ENCODE measurements around the gene IL1RAPL1. TPM values are rescaled to one million over a fixed set of nuclear protein-coding genes. Genes with fewer than 3 reads are reported as not detected.

Gene IL1RAPL1
- polyA plus RNA-seq, 1 of the 3 experiments (the other 2 are of a cell fraction), result 2.8 TPM

DNA sequence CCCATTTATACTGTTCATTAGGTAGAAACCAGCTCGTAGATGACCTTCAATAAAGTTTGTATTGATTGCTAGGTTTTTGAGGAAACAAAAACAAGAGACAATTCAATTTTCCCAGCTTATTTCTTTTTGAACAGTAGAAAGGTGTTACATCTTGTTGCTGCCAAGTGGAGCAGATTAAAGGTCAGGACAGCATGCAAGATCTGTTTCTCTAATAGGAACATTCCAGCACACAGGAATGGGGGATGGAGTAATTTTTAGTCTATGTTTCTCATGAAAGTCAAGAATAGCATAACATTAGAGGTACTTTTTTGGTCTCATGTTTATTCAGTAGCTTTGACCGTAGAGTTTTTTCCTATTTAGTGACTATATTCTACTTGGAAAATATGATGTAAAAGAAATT is 132.4 kb downstream of the IL1RAPL1 start (continued):
- TF ChIP-seq, protein P1, sequence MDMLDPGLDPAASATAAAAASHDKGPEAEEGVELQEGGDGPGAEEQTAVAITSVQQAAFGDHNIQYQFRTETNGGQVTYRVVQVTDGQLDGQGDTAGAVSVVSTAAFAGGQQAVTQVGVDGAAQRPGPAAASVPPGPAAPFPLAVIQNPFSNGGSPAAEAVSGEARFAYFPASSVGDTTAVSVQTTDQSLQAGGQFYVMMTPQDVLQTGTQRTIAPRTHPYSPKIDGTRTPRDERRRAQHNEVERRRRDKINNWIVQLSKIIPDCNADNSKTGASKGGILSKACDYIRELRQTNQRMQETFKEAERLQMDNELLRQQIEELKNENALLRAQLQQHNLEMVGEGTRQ (IDR thresholded peaks at IDR 0.05; ENCODE audit: borderline replicate concordance, low read depth, low read length), result no peak
- no peak for TF ChIP-seq YY1 (IDR thresholded peaks at IDR 0.05; ENCODE audit: low read depth)
- no peak for TF ChIP-seq NRF1 (IDR thresholded peaks at IDR 0.05; ENCODE audit: low read depth, low read length)
- TF ChIP-seq, protein P2, sequence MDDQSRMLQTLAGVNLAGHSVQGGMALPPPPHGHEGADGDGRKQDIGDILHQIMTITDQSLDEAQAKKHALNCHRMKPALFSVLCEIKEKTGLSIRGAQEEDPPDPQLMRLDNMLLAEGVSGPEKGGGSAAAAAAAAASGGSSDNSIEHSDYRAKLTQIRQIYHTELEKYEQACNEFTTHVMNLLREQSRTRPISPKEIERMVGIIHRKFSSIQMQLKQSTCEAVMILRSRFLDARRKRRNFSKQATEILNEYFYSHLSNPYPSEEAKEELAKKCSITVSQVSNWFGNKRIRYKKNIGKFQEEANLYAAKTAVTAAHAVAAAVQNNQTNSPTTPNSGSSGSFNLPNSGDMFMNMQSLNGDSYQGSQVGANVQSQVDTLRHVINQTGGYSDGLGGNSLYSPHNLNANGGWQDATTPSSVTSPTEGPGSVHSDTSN (IDR thresholded peaks at IDR 0.05), result no peak

DNA sequence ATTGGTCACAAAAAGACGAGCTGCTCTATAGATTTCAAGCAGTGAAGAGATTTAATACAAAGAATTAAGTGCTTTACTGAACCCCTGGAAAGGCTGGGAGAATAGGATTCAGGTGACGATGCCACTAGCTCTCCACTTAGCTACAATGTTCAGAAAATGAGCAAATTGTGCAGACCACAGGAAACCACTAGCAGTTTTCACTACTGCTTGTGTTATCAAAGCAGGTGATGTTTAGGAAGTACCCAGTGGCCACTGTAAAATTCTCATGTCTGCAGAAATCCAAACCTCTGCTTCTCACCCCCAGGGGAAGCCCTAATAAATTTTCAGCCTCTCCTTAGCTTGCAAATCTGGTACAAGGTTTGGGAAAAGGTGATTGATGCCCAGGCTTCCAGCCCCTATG is 165.1 kb downstream of the IL1RAPL1 start:
- H3K4me1 ChIP-seq (ENCODE audit: control insufficient read depth in 1 of 2, insufficient read depth in 2 of 2, low read depth in 1 of 2, low read length in 1 of 2), result no peaks in the 10 kb centered on the region
- no peaks in the 10 kb centered on the region for H3K79me2 ChIP-seq (ENCODE audit: insufficient read depth)
- no peaks in the 10 kb centered on the region for H3F3A ChIP-seq (replicated peaks; ENCODE audit: insufficient read depth)
- WGBS (ENCODE audit: low lambda C conversion rate), result 3% methylated on average over 2 of the region's 2 CpGs
- no peaks in the 10 kb centered on the region for H4K20me1 ChIP-seq (ENCODE audit: insufficient read depth)
- POLR2A ChIA-PET, result no interaction called here
- H3K9ac ChIP-seq, result no peak overlapping the region
- H3K4me2 ChIP-seq, result no peak overlapping the region
- H3K36me3 ChIP-seq (replicated peaks in 1 of 2; ENCODE audit: control insufficient read depth in 1 of 2, insufficient read depth in 2 of 2, low read length in 1 of 2), result no peaks in the 10 kb centered on the region
- CTCF ChIA-PET, result no interaction called here
- no peak overlapping the region for H3K4me3 ChIP-seq (ENCODE audit: low read depth in 2 of 2, low read length in 1 of 2)
- no peaks in the 10 kb centered on the region for H3K9me2 ChIP-seq
- no peak overlapping the region for H3K27ac ChIP-seq (ENCODE audit: low read depth in 2 of 2, low read length in 1 of 2)
- H3K9me3 ChIP-seq, result no peaks in the 10 kb centered on the region
- TF ChIP-seq, protein P3, sequence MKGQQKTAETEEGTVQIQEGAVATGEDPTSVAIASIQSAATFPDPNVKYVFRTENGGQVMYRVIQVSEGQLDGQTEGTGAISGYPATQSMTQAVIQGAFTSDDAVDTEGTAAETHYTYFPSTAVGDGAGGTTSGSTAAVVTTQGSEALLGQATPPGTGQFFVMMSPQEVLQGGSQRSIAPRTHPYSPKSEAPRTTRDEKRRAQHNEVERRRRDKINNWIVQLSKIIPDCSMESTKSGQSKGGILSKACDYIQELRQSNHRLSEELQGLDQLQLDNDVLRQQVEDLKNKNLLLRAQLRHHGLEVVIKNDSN (IDR thresholded peaks at IDR 0.05; ENCODE audit: borderline replicate concordance, low read depth), result no peak
- no peak for TF ChIP-seq EZH2phosphoT487 (IDR thresholded peaks at IDR 0.05; ENCODE audit: borderline replicate concordance, low read depth)
- no peak for TF ChIP-seq NRF1 (IDR thresholded peaks at IDR 0.05; ENCODE audit: low read depth, low read length)
- no peak for TF ChIP-seq ELF1 (IDR thresholded peaks at IDR 0.05)
- TF ChIP-seq RCOR1 (IDR thresholded peaks at IDR 0.05; ENCODE audit: low read length), result no peak
- TF ChIP-seq MEF2A (IDR thresholded peaks at IDR 0.05; ENCODE audit: borderline replicate concordance, low read depth), result no peak
- no peak for TF ChIP-seq FOSL2 (IDR thresholded peaks at IDR 0.05; ENCODE audit: borderline replicate concordance, low read depth)
- TF ChIP-seq EP300 (IDR thresholded peaks at IDR 0.05; ENCODE audit: borderline replicate concordance in 1 of 2, low read depth in 1 of 2, low read length in 1 of 2), result no peak
- no peak for TF ChIP-seq FOXM1 (IDR thresholded peaks at IDR 0.05; ENCODE audit: low read depth)
- TF ChIP-seq, protein P4, sequence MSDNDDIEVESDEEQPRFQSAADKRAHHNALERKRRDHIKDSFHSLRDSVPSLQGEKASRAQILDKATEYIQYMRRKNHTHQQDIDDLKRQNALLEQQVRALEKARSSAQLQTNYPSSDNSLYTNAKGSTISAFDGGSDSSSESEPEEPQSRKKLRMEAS (IDR thresholded peaks at IDR 0.05; ENCODE audit: low read depth), result no peak
- TF ChIP-seq SIN3A (IDR thresholded peaks at IDR 0.05; ENCODE audit: borderline replicate concordance, low read depth, low read length), result no peak
- TF ChIP-seq GABPA (IDR thresholded peaks at IDR 0.05; ENCODE audit: low read depth), result no peak
- TF ChIP-seq RAD21 (IDR thresholded peaks at IDR 0.05; ENCODE audit: low read length), result no peak
- TF ChIP-seq SMC3 (IDR thresholded peaks at IDR 0.05; ENCODE audit: low read depth, low read length), result no peak
- no peak for DNase-seq
- no peak overlapping the region for H2AFZ ChIP-seq (ENCODE audit: low read depth)
- no peaks in the 10 kb centered on the region for H3K27me3 ChIP-seq (ENCODE audit: insufficient read depth)

Data from SK-N-SH (cell line).